ENCODE measurements around the gene OPRM1. TPM values are rescaled to one million over a fixed set of nuclear protein-coding genes. Genes with fewer than 3 reads are reported as not detected.

The OPRM1 gene
- total and polyA plus RNA-seq, 2 of the 8 experiments (the other 6 are each of a cell fraction or from before 2014, with no cell fraction given) = not detected

DNA sequence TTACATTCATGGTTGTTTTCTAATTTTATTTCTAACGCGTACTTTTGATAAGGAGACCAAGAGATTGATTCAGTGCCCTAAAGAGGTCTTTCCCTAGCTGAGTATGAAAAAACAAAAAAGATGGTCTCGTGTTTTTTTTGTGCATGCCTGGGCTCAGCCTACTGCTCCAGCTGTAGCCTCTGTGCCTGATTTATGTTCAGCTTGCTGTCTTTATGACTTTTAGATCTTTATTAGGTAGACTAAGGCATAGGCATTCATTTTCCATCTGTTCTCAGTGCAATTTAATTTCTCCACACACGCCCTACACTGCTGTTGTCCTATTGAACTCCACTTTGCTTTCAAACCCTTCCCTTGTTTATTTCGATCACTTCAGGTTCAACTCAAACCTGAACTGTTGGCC lies 56.5 kb downstream of the OPRM1 start (continued):
- TF ChIP-seq TAF1 (IDR thresholded peaks at IDR 0.05; ENCODE audit: low read depth, low read length) = no peak
- TF ChIP-seq, protein P1, sequence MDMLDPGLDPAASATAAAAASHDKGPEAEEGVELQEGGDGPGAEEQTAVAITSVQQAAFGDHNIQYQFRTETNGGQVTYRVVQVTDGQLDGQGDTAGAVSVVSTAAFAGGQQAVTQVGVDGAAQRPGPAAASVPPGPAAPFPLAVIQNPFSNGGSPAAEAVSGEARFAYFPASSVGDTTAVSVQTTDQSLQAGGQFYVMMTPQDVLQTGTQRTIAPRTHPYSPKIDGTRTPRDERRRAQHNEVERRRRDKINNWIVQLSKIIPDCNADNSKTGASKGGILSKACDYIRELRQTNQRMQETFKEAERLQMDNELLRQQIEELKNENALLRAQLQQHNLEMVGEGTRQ (IDR thresholded peaks at IDR 0.05; ENCODE audit: low read length) = no peak
- no peak for TF ChIP-seq RNF2 (IDR thresholded peaks at IDR 0.05; ENCODE audit: borderline replicate concordance, low read depth, low read length, missing control alignments, poor library complexity, severe bottlenecking)
- no peak for TF ChIP-seq SUZ12 (IDR thresholded peaks at IDR 0.05; ENCODE audit: low read length)
- no peak for TF ChIP-seq POLR2A (IDR thresholded peaks at IDR 0.05; ENCODE audit: control extremely low read depth in 1 of 2, low read depth in 2 of 2, low read length in 2 of 2)

Data from H1 (cell line).